ENCODE results near the gene C10orf67. TPM values are rescaled to one million over a fixed set of nuclear protein-coding genes. Genes with fewer than 3 reads are reported as not detected.
"Not testable (repeated sequence)": the region's sequence is repeated elsewhere in the genome, so short reads cannot be mapped to it uniquely, and the experiment has no call there.

C10orf67 gene
- total RNA-seq, 2 experiments from 2014 or later, result not detected

DNA sequence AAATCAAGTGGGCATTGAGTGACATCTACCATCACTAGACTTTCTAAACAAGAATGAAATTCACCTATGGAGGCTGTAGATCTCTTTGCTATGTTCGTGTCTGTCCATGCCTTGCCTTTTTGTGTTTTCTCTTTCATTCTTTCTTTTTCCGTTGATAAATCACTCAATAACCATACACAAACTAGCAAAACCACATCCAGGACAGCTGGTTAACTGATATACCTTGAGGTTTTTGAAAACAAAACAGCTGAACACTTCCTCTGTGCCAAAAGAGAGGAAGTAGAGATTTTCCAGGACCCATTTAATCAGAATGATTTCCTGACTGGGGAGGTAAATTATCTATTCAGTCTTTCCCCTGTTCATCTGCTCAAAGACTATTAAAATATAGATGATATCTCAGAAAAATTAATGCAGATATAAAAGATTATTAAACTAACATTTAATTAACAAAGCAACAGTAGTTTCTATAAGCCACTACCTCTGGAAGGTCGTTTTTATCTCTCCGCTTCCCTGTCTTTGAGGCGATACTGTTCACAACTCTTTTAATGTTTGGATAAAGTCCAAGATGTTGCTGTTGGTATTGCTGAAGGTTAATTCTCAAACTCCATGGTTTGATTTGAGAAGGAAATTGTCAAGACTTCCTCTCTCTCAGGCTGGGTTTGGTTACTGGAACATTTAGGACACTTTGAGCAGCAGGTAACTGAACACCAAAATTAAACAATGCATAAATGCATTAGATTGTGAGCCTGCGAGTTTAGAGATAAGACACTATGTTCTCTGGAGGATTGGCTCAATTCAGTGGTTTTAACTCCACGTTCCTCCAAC lies 24.4 kb upstream of the C10orf67 start:
- TF ChIP-seq, protein P1, sequence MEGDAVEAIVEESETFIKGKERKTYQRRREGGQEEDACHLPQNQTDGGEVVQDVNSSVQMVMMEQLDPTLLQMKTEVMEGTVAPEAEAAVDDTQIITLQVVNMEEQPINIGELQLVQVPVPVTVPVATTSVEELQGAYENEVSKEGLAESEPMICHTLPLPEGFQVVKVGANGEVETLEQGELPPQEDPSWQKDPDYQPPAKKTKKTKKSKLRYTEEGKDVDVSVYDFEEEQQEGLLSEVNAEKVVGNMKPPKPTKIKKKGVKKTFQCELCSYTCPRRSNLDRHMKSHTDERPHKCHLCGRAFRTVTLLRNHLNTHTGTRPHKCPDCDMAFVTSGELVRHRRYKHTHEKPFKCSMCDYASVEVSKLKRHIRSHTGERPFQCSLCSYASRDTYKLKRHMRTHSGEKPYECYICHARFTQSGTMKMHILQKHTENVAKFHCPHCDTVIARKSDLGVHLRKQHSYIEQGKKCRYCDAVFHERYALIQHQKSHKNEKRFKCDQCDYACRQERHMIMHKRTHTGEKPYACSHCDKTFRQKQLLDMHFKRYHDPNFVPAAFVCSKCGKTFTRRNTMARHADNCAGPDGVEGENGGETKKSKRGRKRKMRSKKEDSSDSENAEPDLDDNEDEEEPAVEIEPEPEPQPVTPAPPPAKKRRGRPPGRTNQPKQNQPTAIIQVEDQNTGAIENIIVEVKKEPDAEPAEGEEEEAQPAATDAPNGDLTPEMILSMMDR (conservative IDR thresholded peaks at IDR 0.05; ENCODE audit: low read length), result no peak
- TF ChIP-seq EZH2phosphoT487 (IDR thresholded peaks at IDR 0.05; ENCODE audit: borderline replicate concordance, low read depth, low read length), result no peak
- Histone ChIP-seq H2AFZ (ENCODE audit: low read length) (peak overlapping the region; percentile 84; the same call in 1 of the 2 replicates), H3K4me3 (ENCODE audit: low read depth, low read length, poor library complexity, severe bottlenecking) (peak overlapping the region; percentile 54), H4K20me1 (ENCODE audit: insufficient read depth, low read length) (no peaks in the 10 kb centered on the region), H3K4me2 (ENCODE audit: low read length) (peak overlapping the region; percentile 64), H3K27ac (ENCODE audit: low read depth, low read length, poor library complexity, severe bottlenecking) (peak overlapping the region; percentile 80), H3K9me3 (ENCODE audit: low read length) (no peaks in the 10 kb centered on the region), H3K36me3 (ENCODE audit: insufficient read depth, low read length) (no peaks in the 10 kb centered on the region), H3K4me1 (ENCODE audit: insufficient read depth, low read length, poor library complexity, severe bottlenecking) (peaks cover 38% of the 10 kb centered on the region), H3K9me2 (ENCODE audit: insufficient read depth, low read length) (no peaks in the 10 kb centered on the region), H3K79me2 (ENCODE audit: insufficient read depth, low read depth, low read length) (no peaks in the 10 kb centered on the region)
- ChIA-PET CTCF (ENCODE audit: unreplicated experiment) (no interaction called here), POLR2A (interaction anchor here (1.3 to 2.1 kb wide), 5 partner anchors 9 to 82 kb away, joined by 4 to 6 read pairs (median 5); no protein-coding TSS in a partner anchor)
- intact Hi-C loops (cut with micrococcal nuclease; ENCODE audit: unreplicated experiment), result loop anchor here (2.0 to 10.0 kb wide), 2 partner anchors 70 to 984 kb away; partner anchors contain the start of gene OTUD1
- peak; percentile 87 for DNase-seq (ENCODE audit: low spot score)
- BruUV-seq (replicated peaks), result no TSS peak

DNA sequence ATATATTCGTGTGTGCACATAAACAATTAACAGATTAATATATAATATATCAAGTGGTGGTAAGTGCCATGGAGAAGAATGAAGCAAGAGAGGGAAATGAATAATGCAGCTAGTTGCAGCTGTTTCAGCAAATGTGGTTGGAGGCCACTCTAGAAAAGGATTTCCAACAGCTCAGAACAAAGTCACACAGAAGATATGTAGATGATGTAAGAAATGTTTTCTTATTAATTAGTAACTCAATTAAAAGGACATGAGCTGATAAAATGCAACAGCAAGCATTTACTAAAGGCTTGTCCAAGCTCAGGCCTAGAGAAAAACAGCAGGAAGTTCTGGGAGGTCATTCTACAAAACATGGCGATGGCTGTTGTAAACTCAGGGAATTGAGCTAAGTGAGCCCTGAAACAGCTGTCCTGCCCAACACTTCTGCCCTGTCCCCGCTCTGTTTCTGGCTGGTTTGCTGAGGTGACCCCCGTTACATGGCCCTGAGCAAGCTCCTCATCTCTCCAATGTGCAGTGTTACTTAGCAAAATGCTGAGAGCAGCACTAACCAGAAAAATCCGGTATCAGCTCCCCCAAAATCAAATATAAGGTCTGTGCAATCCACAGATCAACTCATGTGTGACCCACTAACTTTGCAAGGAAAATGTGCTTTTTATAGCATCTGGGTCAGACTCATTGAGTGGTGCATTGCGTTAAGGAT lies 23.4 kb upstream of the C10orf67 start:
- Histone ChIP-seq H2AFZ (ENCODE audit: low read length) (peak overlapping the region; percentile 84), H3K4me2 (ENCODE audit: low read length) (peak overlapping the region; percentile 64), H4K20me1 (ENCODE audit: insufficient read depth, low read length) (no peaks in the 10 kb centered on the region), H3K4me3 (ENCODE audit: low read depth, low read length, poor library complexity, severe bottlenecking) (peak overlapping the region; percentile 54), H3K36me3 (ENCODE audit: insufficient read depth, low read length) (no peaks in the 10 kb centered on the region), H3K9me3 (ENCODE audit: low read length) (no peaks in the 10 kb centered on the region), H3K4me1 (ENCODE audit: insufficient read depth, low read length, poor library complexity, severe bottlenecking) (peaks cover 39% of the 10 kb centered on the region), H3K27ac (ENCODE audit: low read depth, low read length, poor library complexity, severe bottlenecking) (peak overlapping the region; percentile 80), H3K79me2 (ENCODE audit: insufficient read depth, low read depth, low read length) (no peaks in the 10 kb centered on the region), H3K9me2 (ENCODE audit: insufficient read depth, low read length) (no peaks in the 10 kb centered on the region)
- POLR2A ChIA-PET, result interaction anchor here (0.5 to 2.1 kb wide), 13 partner anchors 8 to 1790 kb away, joined by 3 to 9 read pairs (median 4); partner anchors contain the start of gene OTUD1
- intact Hi-C loops (cut with micrococcal nuclease; ENCODE audit: unreplicated experiment), result loop anchor here (2.0 to 10.0 kb wide), 2 partner anchors 71 to 983 kb away; partner anchors contain the start of gene OTUD1
- BruUV-seq (replicated peaks), result TSS peak; percentile 73
- peak; percentile 14 for DNase-seq (ENCODE audit: low spot score)
- TF ChIP-seq, protein P1 (conservative IDR thresholded peaks at IDR 0.05; ENCODE audit: low read length), result no peak
- TF ChIP-seq EZH2phosphoT487 (IDR thresholded peaks at IDR 0.05; ENCODE audit: borderline replicate concordance, low read depth, low read length), result no peak
- CTCF ChIA-PET (ENCODE audit: unreplicated experiment), result interaction anchor here (0.6 kb wide), 1 partner anchor 68 kb away, joined by 3 read pairs; no protein-coding TSS in a partner anchor

DNA sequence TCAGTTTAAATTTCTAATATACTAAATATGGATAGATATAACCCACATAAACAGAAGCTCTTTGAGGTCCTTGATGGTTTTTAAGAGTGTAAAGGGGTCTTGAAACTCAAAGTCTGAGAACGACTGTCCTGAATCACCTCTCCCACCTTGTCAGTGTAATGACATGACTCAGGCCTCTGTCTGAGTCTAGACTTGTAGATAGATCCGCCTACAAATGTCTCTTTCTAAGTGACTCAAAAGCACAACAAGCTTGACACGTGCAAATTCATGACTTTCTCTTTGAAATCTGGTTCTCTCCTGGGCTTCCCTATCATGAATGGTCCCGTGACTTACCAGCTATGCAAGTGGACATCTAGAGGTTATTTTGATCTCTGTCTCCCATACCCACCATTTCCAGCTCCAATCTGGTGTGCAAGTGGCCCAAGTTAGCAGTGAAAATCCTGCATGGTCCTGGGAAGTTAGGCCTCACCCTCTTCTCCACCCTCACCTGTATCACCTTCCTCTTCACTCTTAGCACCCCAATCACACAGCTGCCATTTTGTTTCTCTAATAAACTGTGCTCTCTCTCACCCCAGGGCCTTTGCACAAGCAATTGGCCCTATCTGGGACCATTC lies 20.9 kb upstream of the C10orf67 start:
- H3K9me2 ChIP-seq (ENCODE audit: insufficient read depth, low read length); H3K27ac ChIP-seq (ENCODE audit: low read depth, low read length, poor library complexity, severe bottlenecking); H3K4me3 ChIP-seq (ENCODE audit: low read depth, low read length, poor library complexity, severe bottlenecking); H3K9me3 ChIP-seq (ENCODE audit: low read length); CTCF ChIA-PET (ENCODE audit: unreplicated experiment); H4K20me1 ChIP-seq (ENCODE audit: insufficient read depth, low read length); H3K4me2 ChIP-seq (ENCODE audit: low read length); BruUV-seq (replicated peaks); H2AFZ ChIP-seq (ENCODE audit: low read length); H3K79me2 ChIP-seq (ENCODE audit: insufficient read depth, low read depth, low read length); DNase-seq (ENCODE audit: low spot score); H3K36me3 ChIP-seq (ENCODE audit: insufficient read depth, low read length): not testable (repeated sequence)
- intact Hi-C loops (cut with micrococcal nuclease; ENCODE audit: unreplicated experiment), result loop anchor here (10.0 kb wide), 1 partner anchor 981 kb away; no protein-coding TSS in a partner anchor
- peaks cover 52% of the 10 kb centered on the region for H3K4me1 ChIP-seq (ENCODE audit: insufficient read depth, low read length, poor library complexity, severe bottlenecking)
- POLR2A ChIA-PET, result interaction anchor here (0.7 kb wide), 1 partner anchor 163 kb away, joined by 3 read pairs; no protein-coding TSS in a partner anchor

Data from OCI-LY7 (cell line).